OCI-LY7 (cell line): ENCODE measurements around the gene ATP5MC2.

Experiments
- EZH2phosphoT487 ChIP-seq: fragments of 200-600 bp; sonication (generic); IDR thresholded peaks from 2 replicates; pipeline ENCODE4 v1.6.1; 2018; ENCODE audit warnings: low read depth, borderline replicate concordance, mild to moderate bottlenecking, mixed run types, antibody characterized with exemption, low read length, moderate library complexity, mixed read lengths
- TF ChIP-seq, protein P1 (sequence below): fragments of 200-600 bp; sonication (generic); conservative IDR thresholded peaks from 2 replicates; pipeline ENCODE4 v1.5.1; 2014; ENCODE audit warnings: mild to moderate bottlenecking, antibody characterized with exemption, low read length, moderate library complexity, mixed read lengths

DNA sequence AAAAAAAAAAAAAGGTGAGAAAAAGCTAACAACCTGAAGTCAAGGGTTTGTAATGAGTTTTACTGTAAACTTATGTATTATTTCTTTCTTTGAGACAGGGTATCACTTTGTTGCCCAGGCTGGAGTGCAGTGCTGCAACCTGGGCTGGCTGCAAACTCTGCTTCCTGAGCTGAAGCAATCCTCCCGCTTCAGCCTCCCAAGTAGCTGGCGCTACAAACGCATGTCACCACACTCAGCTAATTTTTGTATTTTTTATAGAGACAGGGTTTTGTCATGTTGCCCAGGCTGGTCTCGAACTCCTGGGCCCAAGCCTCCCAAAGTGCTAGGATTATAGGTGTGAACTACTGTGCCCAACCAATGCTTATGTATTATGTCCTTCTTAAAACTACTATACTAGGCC lies 58.9 kb downstream of the ATP5MC2 start:
- TF ChIP-seq, protein P1, sequence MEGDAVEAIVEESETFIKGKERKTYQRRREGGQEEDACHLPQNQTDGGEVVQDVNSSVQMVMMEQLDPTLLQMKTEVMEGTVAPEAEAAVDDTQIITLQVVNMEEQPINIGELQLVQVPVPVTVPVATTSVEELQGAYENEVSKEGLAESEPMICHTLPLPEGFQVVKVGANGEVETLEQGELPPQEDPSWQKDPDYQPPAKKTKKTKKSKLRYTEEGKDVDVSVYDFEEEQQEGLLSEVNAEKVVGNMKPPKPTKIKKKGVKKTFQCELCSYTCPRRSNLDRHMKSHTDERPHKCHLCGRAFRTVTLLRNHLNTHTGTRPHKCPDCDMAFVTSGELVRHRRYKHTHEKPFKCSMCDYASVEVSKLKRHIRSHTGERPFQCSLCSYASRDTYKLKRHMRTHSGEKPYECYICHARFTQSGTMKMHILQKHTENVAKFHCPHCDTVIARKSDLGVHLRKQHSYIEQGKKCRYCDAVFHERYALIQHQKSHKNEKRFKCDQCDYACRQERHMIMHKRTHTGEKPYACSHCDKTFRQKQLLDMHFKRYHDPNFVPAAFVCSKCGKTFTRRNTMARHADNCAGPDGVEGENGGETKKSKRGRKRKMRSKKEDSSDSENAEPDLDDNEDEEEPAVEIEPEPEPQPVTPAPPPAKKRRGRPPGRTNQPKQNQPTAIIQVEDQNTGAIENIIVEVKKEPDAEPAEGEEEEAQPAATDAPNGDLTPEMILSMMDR: no peak
- TF ChIP-seq EZH2phosphoT487: no peak
